Psoas muscle (tissue), 8 donors: Measurements from ENCODE around the gene APOOL. TPM values are rescaled to one million over a fixed set of nuclear protein-coding genes. Genes with fewer than 3 reads are reported as not detected.

ENCODE experiments used
- ATAC-seq, 4 donors: fragments of 200-7000 bp; cut with Tn5 transposase; one replicate each; pipeline ENCODE4 v1.9.1; 2020; ENCODE audit warnings: moderate library complexity in 3 of 4, mild to moderate bottlenecking in 2 of 4
- DNase-seq, 2 donors: peaks; one replicate each; pipeline ENCODE4 v3.0.0-alpha.2; 2020
- H3K27ac ChIP-seq: fragments of 200-600 bp; one replicate; pipeline ENCODE4 v1.8.0; 2022
- H3K27me3 ChIP-seq, 3 donors: fragments of 200-600 bp in 1 of 3; one replicate each; pipeline versions ENCODE4 v1.6.1 to v1.8.0; 2013 to 2022; ENCODE audit warnings: low read length in 2 of 3, mild to moderate bottlenecking in 2 of 3, moderate library complexity in 1 of 3; ENCODE audit not compliant: insufficient read depth in 3 of 3
- H3K36me3 ChIP-seq, 2 donors: fragments of 200-600 bp in 1 of 2; one replicate each; pipeline versions ENCODE4 v1.6.1 to v1.8.0; 2013 to 2022; ENCODE audit warnings: low read depth in 1 of 2, mild to moderate bottlenecking in 1 of 2, moderate library complexity in 1 of 2; ENCODE audit not compliant: insufficient read depth in 1 of 2
- H3K4me1 ChIP-seq: fragments of 200-600 bp; one replicate; pipeline ENCODE4 v1.8.0; 2022
- H3K4me3 ChIP-seq: fragments of 200-600 bp; one replicate; pipeline ENCODE4 v1.8.0; 2022; ENCODE audit warnings: mild to moderate bottlenecking
- H3K9me3 ChIP-seq: fragments of 200-600 bp; one replicate; pipeline ENCODE4 v1.8.0; 2022
- WGBS, 3 donors: extraction: QIAGEN DNeasy Blood & Tissue Kit; methylation state at CpG; one replicate each; pipeline versions ENCODE4 v1.1.6 to v1.1.7; 2013; 5-methylcytosine and 5-hydroxymethylcytosine counted together
- intact Hi-C, 2 donors: fragments of 100-400 bp; cut with DNase I; formaldehyde crosslinking; loops; one replicate each; pipeline versions ENCODE4 v1.11.0 to v1.14.2; 2022
- polyA plus RNA-seq, 3 donors: library from polyadenylated mRNA; stranded (reverse); fragments of 200-250 nt; gene quantifications; one replicate each; pipeline ENCODE4 v1.2.3, GENCODE V29; 2013
- total RNA-seq, 4 donors: library from RNA; stranded (reverse); fragmentation: NEBNext Ultra II Directional in 2 of 4; extraction: Animal tissue kit (Norgen Biotek cat#: 25700) in 2 of 4; gene quantifications; one replicate each; pipeline versions ENCODE4 v1.2.1 to v1.2.4, GENCODE V29; 2021 to 2023
- TF ChIP-seq, protein P1 (sequence below): fragments of 200-600 bp; IDR thresholded peaks from one replicate; pipeline ENCODE4 v1.8.0; 2022; ENCODE audit warnings: antibody characterized with exemption
- donor health status: healthy with polysubstance abuse.
- donor health status: DM: no; HTN: no; CAD: no; lungs with moderate emphysema.
- donor health status: Bipolar disorder and iron deficiency.
- donor health status: healthy.
- donor health status: DM: yes; HTN: yes; CAD: no.
- donor health status: DM: no; HTN: no; CAD: no.
- donor health status: DM: no; HTN: no; CAD: no.
- donor health status: DM: yes; HTN: yes; CAD: no.

APOOL gene
- total and polyA plus RNA-seq, 7 donors, result 8.2 to 55.4 (median 30.7) TPM

DNA sequence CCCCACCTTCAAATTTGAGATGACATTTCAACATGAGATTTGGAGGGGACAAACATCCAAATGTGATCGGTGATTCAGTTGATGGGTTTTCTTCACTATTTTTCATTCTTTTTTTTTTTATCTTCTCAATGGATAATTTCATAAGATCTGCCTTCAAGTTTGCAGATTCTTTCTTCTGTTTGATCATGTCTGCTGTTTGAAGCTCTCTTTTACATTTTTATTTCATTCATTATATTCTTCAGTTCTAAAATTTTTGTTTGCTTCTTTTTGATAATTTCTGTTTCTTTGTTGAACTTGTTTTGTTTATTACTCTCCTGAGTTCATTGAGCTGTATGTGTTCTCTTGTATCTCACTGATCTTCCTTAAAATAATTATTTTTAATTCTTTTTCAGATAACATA, 14.8 kb downstream of the APOOL start:
- Histone ChIP-seq H3K27ac (no peak overlapping the region), H3K9me3 (no peaks in the 10 kb centered on the region), H3K36me3 (no peaks in the 10 kb centered on the region), H3K27me3 (peaks cover 0 to 5% (median 0%) of the 10 kb centered on the region in 3 donors), H3K4me1 (no peaks in the 10 kb centered on the region), H3K4me3 (no peak overlapping the region)
- TF ChIP-seq, protein P1, sequence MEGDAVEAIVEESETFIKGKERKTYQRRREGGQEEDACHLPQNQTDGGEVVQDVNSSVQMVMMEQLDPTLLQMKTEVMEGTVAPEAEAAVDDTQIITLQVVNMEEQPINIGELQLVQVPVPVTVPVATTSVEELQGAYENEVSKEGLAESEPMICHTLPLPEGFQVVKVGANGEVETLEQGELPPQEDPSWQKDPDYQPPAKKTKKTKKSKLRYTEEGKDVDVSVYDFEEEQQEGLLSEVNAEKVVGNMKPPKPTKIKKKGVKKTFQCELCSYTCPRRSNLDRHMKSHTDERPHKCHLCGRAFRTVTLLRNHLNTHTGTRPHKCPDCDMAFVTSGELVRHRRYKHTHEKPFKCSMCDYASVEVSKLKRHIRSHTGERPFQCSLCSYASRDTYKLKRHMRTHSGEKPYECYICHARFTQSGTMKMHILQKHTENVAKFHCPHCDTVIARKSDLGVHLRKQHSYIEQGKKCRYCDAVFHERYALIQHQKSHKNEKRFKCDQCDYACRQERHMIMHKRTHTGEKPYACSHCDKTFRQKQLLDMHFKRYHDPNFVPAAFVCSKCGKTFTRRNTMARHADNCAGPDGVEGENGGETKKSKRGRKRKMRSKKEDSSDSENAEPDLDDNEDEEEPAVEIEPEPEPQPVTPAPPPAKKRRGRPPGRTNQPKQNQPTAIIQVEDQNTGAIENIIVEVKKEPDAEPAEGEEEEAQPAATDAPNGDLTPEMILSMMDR, result no peak
- intact Hi-C loops, result no loop called here
- no peak for DNase-seq
- ATAC-seq, result no peak
- 95 to 100% (median 100%) methylated on average over 1 of the region's 1 CpG for WGBS, 3 donors

DNA sequence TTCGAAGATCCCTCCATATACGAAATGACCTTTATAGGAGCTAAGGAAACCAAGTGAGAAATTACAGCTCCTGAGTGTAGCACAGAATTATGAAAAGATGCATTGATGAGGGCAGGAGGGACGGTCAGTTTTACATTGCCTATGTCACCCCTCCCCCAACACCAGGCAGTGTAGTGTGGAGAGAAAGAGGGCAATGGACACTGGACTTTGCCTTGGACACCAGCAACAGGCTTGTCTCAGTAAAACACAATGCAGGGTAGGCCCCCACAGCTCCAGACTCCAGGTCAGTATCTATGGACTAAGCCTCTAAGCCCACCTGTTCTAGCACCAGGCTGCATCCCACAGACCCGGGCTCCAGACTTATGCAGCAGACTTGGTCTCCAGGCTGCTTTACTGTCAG, 16.5 kb downstream of the APOOL start:
- TF ChIP-seq, protein P1, result no peak
- H3K27me3 ChIP-seq, result peaks cover 0 to 5% (median 0%) of the 10 kb centered on the region in 3 donors
- DNase-seq (no peak), ATAC-seq (no peak)
- H3K4me3 ChIP-seq, result no peak overlapping the region
- no peaks in the 10 kb centered on the region for H3K4me1 ChIP-seq
- no peaks in the 10 kb centered on the region for H3K9me3 ChIP-seq
- intact Hi-C loops, result no loop called here
- 89 to 100% (median 93%) methylated on average over 4 of the region's 4 CpGs for WGBS, 3 donors
- no peak overlapping the region for H3K27ac ChIP-seq
- no peaks in the 10 kb centered on the region for H3K36me3 ChIP-seq

DNA sequence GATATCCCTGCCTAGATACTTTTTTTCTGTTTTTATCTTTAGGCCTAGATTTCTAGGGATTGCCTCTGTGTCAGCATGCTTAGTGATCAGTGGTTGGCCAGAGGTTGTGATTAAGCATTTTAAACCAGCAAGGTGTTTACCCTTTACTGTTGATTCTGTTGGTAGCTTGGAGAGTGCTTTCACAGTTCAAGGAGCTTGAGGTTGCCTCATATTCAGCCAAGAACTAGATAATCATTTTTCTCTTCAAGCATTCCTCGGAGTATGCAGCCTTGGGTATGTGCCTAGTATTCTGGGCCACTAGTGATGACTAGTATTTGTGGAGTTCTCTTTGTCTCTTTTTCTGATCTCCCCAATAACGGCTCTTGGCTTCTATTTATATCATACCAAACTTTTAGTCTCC, 20.4 kb downstream of the APOOL start:
- Histone ChIP-seq H3K9me3 (no peaks in the 10 kb centered on the region), H3K27ac (no peak overlapping the region), H3K36me3 (no peaks in the 10 kb centered on the region), H3K4me1 (no peaks in the 10 kb centered on the region), H3K27me3 (no peaks in the 10 kb centered on the region), H3K4me3 (no peak overlapping the region)
- WGBS, 3 donors, result 24 to 45% (median 35%) methylated on average over 2 of the region's 2 CpGs
- DNase-seq (no peak), ATAC-seq (peak in 1 of 4 donors; percentile 25)
- TF ChIP-seq, protein P1, result no peak
- intact Hi-C loops, result no loop called here

DNA sequence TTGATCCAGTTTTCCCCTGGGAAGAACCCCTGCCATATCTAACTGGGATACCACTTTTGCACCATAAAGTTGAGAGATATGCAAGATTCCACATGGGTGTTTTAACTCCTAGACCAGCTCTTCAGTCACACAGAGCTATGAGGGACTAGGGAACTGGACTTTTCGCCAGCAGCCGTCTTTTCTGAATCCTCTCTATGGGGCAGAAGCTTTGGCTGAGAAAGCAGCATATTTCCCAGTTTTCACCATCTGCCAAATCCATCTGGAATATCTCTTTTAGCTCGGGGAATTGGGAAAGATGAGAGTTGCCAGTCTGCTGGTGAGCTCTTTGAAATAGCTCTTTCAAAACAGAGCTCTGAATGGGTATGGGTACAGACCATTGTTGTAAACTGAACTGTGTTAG, 20.9 kb downstream of the APOOL start:
- DNase-seq (no peak), ATAC-seq (no peak)
- TF ChIP-seq, protein P1, result no peak
- Histone ChIP-seq H3K27ac (no peak overlapping the region), H3K27me3 (no peaks in the 10 kb centered on the region), H3K4me3 (no peak overlapping the region), H3K4me1 (no peaks in the 10 kb centered on the region), H3K9me3 (no peaks in the 10 kb centered on the region), H3K36me3 (no peaks in the 10 kb centered on the region)
- intact Hi-C loops, result no loop called here
- WGBS, 3 donors, result 57 to 75% (median 65%) methylated on average over 3 of the region's 3 CpGs

DNA sequence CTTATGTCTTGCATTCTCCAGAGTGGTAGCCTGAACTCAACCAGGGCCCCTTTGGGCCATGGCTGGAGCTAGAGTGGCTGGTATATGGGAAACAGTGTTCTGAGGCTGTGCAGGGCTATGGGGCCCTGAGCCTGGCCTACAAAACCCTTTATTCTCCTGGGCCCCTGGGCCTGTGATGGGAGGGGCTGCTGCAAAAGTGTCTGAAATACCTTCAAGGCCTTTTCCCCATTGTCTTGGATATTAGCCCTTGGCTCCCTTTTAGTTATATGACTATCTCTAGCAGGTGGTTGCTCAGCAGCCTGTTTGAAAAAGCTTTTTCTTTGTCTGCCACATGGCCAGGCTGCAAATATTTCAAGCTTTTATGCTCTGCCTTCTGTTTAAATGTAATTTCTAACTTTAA, 22.5 kb downstream of the APOOL start:
- Histone ChIP-seq H3K36me3 (no peaks in the 10 kb centered on the region), H3K9me3 (no peaks in the 10 kb centered on the region), H3K4me1 (no peaks in the 10 kb centered on the region), H3K4me3 (no peak overlapping the region), H3K27ac (no peak overlapping the region), H3K27me3 (no peaks in the 10 kb centered on the region)
- ATAC-seq, result no peak
- intact Hi-C loops, result no loop called here
- TF ChIP-seq, protein P1, result no peak
- no peak for DNase-seq
